HG03025 (cell line): ENCODE data around the gene PEX5.
"Not testable (repeated sequence)": the region's sequence is repeated elsewhere in the genome, so short reads cannot be mapped to it uniquely, and the experiment has no call there.

ENCODE experiments used
- ATAC-seq: cut with Tn5 transposase; IDR thresholded peaks from one replicate; pipeline ENCODE4 v1.9.1; 2021; ENCODE audit warnings: mild to moderate bottlenecking, moderate library complexity; ENCODE audit not compliant: unreplicated experiment, low FRiP score

The PEX5 gene

GRCh38 chr12:7158781-7159609 lies 30.5 kb upstream of the PEX5 start:
- no peak for ATAC-seq

GRCh38 chr12:7160183-7160582 lies 29.3 kb upstream of the PEX5 start:
- ATAC-seq = no peak

- no peak for ATAC-seq
Observed at GRCh38 chr12:7161327-7161726, 28.2 kb upstream of the PEX5 start.

- no peak for ATAC-seq
Observed at GRCh38 chr12:7161811-7162210, 27.7 kb upstream of the PEX5 start.

- ATAC-seq = no peak
Observed at GRCh38 chr12:7162691-7163114, 26.8 kb upstream of the PEX5 start.

- no peak for ATAC-seq
Observed at GRCh38 chr12:7169951-7170350, 19.5 kb upstream of the PEX5 start.

GRCh38 chr12:7171854-7172253 lies 17.6 kb upstream of the PEX5 start:
- ATAC-seq = no peak

GRCh38 chr12:7175493-7175892 lies 14.0 kb upstream of the PEX5 start:
- no peak for ATAC-seq

- no peak for ATAC-seq
Observed at GRCh38 chr12:7176595-7176994, 12.9 kb upstream of the PEX5 start.

- ATAC-seq = no peak
Observed at GRCh38 chr12:7178481-7178880, 11.0 kb upstream of the PEX5 start.

GRCh38 chr12:7180685-7181084 lies 8.8 kb upstream of the PEX5 start:
- ATAC-seq = no peak

GRCh38 chr12:7186058-7186457 lies 3.4 kb upstream of the PEX5 start:
- not testable (repeated sequence) for ATAC-seq

- peak; percentile 42 for ATAC-seq
Observed at GRCh38 chr12:7188562-7189397, 706 bp upstream of the PEX5 start.

GRCh38 chr12:7190268-7191055 lies 976 bp downstream of the PEX5 start:
- no peak for ATAC-seq

GRCh38 chr12:7193674-7194073 lies 4.2 kb downstream of the PEX5 start:
- ATAC-seq = no peak

GRCh38 chr12:7197841-7198240 lies 8.4 kb downstream of the PEX5 start:
- ATAC-seq = no peak

GRCh38 chr12:7203109-7203508 lies 13.6 kb downstream of the PEX5 start:
- no peak for ATAC-seq

- no peak for ATAC-seq
Observed at GRCh38 chr12:7205091-7205490, 15.6 kb downstream of the PEX5 start.

- ATAC-seq = no peak
Observed at GRCh38 chr12:7206691-7207090, 17.2 kb downstream of the PEX5 start.

GRCh38 chr12:7207866-7208625 lies 18.6 kb downstream of the PEX5 start:
- ATAC-seq = no peak
